Measurements from ENCODE around the gene TUBA1A. TPM values are rescaled to one million over a fixed set of nuclear protein-coding genes. Genes with fewer than 3 reads are reported as not detected.
"Not testable (repeated sequence)": the region's sequence is repeated elsewhere in the genome, so short reads cannot be mapped to it uniquely, and the experiment has no call there.

The TUBA1A gene
- total RNA-seq, 2 donors from 2014 or later = 30.8 to 53.5 TPM

- no peak for ATAC-seq
- no peak overlapping the region for H3K4me3 Mint-ChIP-seq
- H3K9me3 Mint-ChIP-seq = no peaks in the 10 kb centered on the region
- DNase-seq (ENCODE audit: low spot score) = no peak
- no peaks in the 10 kb centered on the region for H3K36me3 Mint-ChIP-seq
- H3K27me3 Mint-ChIP-seq = no peaks in the 10 kb centered on the region
- H3K4me1 Mint-ChIP-seq (ENCODE audit: low read depth in 2 of 2) = no peaks in the 10 kb centered on the region
- no peak overlapping the region for H3K27ac Mint-ChIP-seq
Observed at GRCh38 chr12:49220972-49221371, 32.1 kb upstream of the TUBA1A start.

GRCh38 chr12:49219417-49220026, 30.6 kb upstream of the TUBA1A start:
- H3K4me1 Mint-ChIP-seq (ENCODE audit: low read depth in 2 of 2) = no peaks in the 10 kb centered on the region
- no peak for ATAC-seq
- no peaks in the 10 kb centered on the region for H3K27me3 Mint-ChIP-seq
- H3K4me3 Mint-ChIP-seq = no peak overlapping the region
- no peaks in the 10 kb centered on the region for H3K36me3 Mint-ChIP-seq
- H3K27ac Mint-ChIP-seq = no peak overlapping the region
- H3K9me3 Mint-ChIP-seq = no peaks in the 10 kb centered on the region
- DNase-seq (ENCODE audit: low spot score) = no peak

- Mint-ChIP-seq H3K4me1 (ENCODE audit: low read depth in 2 of 2) (no peaks in the 10 kb centered on the region), H3K27ac (no peak overlapping the region), H3K27me3 (no peaks in the 10 kb centered on the region), H3K9me3 (no peaks in the 10 kb centered on the region), H3K4me3 (no peak overlapping the region), H3K36me3 (no peaks in the 10 kb centered on the region)
- DNase-seq (ENCODE audit: low spot score) (no peak), ATAC-seq (no peak)
Observed at GRCh38 chr12:49212572-49212971, 23.7 kb upstream of the TUBA1A start.

GRCh38 chr12:49210703-49211102, 21.8 kb upstream of the TUBA1A start:
- H3K9me3 Mint-ChIP-seq; H3K27ac Mint-ChIP-seq; H3K27me3 Mint-ChIP-seq; ATAC-seq; DNase-seq (ENCODE audit: low spot score); H3K36me3 Mint-ChIP-seq; H3K4me1 Mint-ChIP-seq (ENCODE audit: low read depth in 2 of 2); H3K4me3 Mint-ChIP-seq: not testable (repeated sequence)

- Mint-ChIP-seq H3K27ac (no peak overlapping the region), H3K27me3 (no peaks in the 10 kb centered on the region), H3K4me1 (ENCODE audit: low read depth in 2 of 2) (no peaks in the 10 kb centered on the region), H3K4me3 (no peak overlapping the region), H3K9me3 (no peaks in the 10 kb centered on the region), H3K36me3 (no peaks in the 10 kb centered on the region)
- DNase-seq (ENCODE audit: low spot score) (no peak), ATAC-seq (no peak)
Observed at GRCh38 chr12:49208676-49209075, 19.8 kb upstream of the TUBA1A start.

- Mint-ChIP-seq H3K9me3 (no peaks in the 10 kb centered on the region), H3K27me3 (no peaks in the 10 kb centered on the region), H3K36me3 (no peaks in the 10 kb centered on the region), H3K4me1 (ENCODE audit: low read depth in 2 of 2) (no peaks in the 10 kb centered on the region), H3K4me3 (no peak overlapping the region), H3K27ac (no peak overlapping the region)
- no peak for ATAC-seq
- DNase-seq (ENCODE audit: low spot score) = no peak
Observed at GRCh38 chr12:49208146-49208545, 19.3 kb upstream of the TUBA1A start.

- Mint-ChIP-seq H3K9me3 (no peaks in the 10 kb centered on the region), H3K27me3 (no peaks in the 10 kb centered on the region), H3K4me1 (ENCODE audit: low read depth in 2 of 2) (peaks cover 2 to 7% of the 10 kb centered on the region in 2 donors), H3K36me3 (no peaks in the 10 kb centered on the region), H3K27ac (no peak overlapping the region), H3K4me3 (no peak overlapping the region)
- ATAC-seq (no peak), DNase-seq (ENCODE audit: low spot score) (no peak)
Observed at GRCh38 chr12:49206389-49206788, 17.5 kb upstream of the TUBA1A start.

GRCh38 chr12:49201595-49202295, 12.9 kb upstream of the TUBA1A start:
- H3K4me1 Mint-ChIP-seq (ENCODE audit: low read depth in 2 of 2) = peaks cover 8 to 12% of the 10 kb centered on the region in 2 donors
- ATAC-seq = no peak
- no peaks in the 10 kb centered on the region for H3K27me3 Mint-ChIP-seq

GRCh38 chr12:49200919-49201594, 12.2 kb upstream of the TUBA1A start:
- peak overlapping the region; percentile 51 for H3K4me3 Mint-ChIP-seq
- peaks cover 8 to 12% of the 10 kb centered on the region in 2 donors for H3K4me1 Mint-ChIP-seq (ENCODE audit: low read depth in 2 of 2)
- ATAC-seq (peak; percentile 79 to 81), DNase-seq (ENCODE audit: low spot score) (no peak)
- no peaks in the 10 kb centered on the region for H3K27me3 Mint-ChIP-seq
- H3K9me3 Mint-ChIP-seq = no peaks in the 10 kb centered on the region
- H3K27ac Mint-ChIP-seq = peak overlapping the region; percentile 18 to 19
- H3K36me3 Mint-ChIP-seq = no peaks in the 10 kb centered on the region

More at GRCh38 chr12:49201595-49202295, 12.9 kb upstream of the TUBA1A start:
- Mint-ChIP-seq H3K27ac (peak overlapping the region; percentile 18 to 19), H3K9me3 (no peaks in the 10 kb centered on the region), H3K36me3 (no peaks in the 10 kb centered on the region), H3K4me3 (peak overlapping the region; percentile 51)
- no peak for DNase-seq (ENCODE audit: low spot score)

GRCh38 chr12:49198431-49199155, 9.7 kb upstream of the TUBA1A start:
- H3K4me1 Mint-ChIP-seq (ENCODE audit: low read depth in 2 of 2) = peaks cover 8 to 12% of the 10 kb centered on the region in 2 donors
- H3K27me3 Mint-ChIP-seq = no peaks in the 10 kb centered on the region
- H3K27ac Mint-ChIP-seq = no peak overlapping the region
- no peak overlapping the region for H3K4me3 Mint-ChIP-seq
- no peaks in the 10 kb centered on the region for H3K9me3 Mint-ChIP-seq
- no peaks in the 10 kb centered on the region for H3K36me3 Mint-ChIP-seq
- ATAC-seq (no peak), DNase-seq (ENCODE audit: low spot score) (no peak)

- Mint-ChIP-seq H3K27ac (no peak overlapping the region), H3K4me3 (no peak overlapping the region), H3K9me3 (no peaks in the 10 kb centered on the region), H3K4me1 (ENCODE audit: low read depth in 2 of 2) (peaks cover 8 to 12% of the 10 kb centered on the region in 2 donors), H3K36me3 (no peaks in the 10 kb centered on the region), H3K27me3 (no peaks in the 10 kb centered on the region)
- DNase-seq (ENCODE audit: low spot score) (no peak), ATAC-seq (no peak)
Observed at GRCh38 chr12:49197256-49197655, 8.4 kb upstream of the TUBA1A start.

GRCh38 chr12:49195736-49196135, 6.9 kb upstream of the TUBA1A start:
- no peaks in the 10 kb centered on the region for H3K9me3 Mint-ChIP-seq
- H3K36me3 Mint-ChIP-seq = no peaks in the 10 kb centered on the region
- H3K4me1 Mint-ChIP-seq (ENCODE audit: low read depth in 2 of 2) = peaks cover 0 to under 1% of the 10 kb centered on the region in 2 donors
- ATAC-seq = no peak
- no peak overlapping the region for H3K4me3 Mint-ChIP-seq
- H3K27ac Mint-ChIP-seq = no peak overlapping the region
- DNase-seq (ENCODE audit: low spot score) = no peak
- no peaks in the 10 kb centered on the region for H3K27me3 Mint-ChIP-seq

GRCh38 chr12:49193746-49194145, 4.9 kb upstream of the TUBA1A start:
- not testable (repeated sequence) for ATAC-seq; H3K27ac Mint-ChIP-seq; H3K9me3 Mint-ChIP-seq; H3K27me3 Mint-ChIP-seq; DNase-seq (ENCODE audit: low spot score); H3K36me3 Mint-ChIP-seq; H3K4me3 Mint-ChIP-seq
- H3K4me1 Mint-ChIP-seq (ENCODE audit: low read depth in 2 of 2) = peaks cover 9 to 10% of the 10 kb centered on the region in 2 donors

GRCh38 chr12:49191498-49191897, 2.6 kb upstream of the TUBA1A start:
- Mint-ChIP-seq H3K4me1 (ENCODE audit: low read depth in 2 of 2) (peaks cover 17 to 24% of the 10 kb centered on the region in 2 donors), H3K4me3 (peak overlapping the region; percentile 1)
- not testable (repeated sequence) for H3K27ac Mint-ChIP-seq; H3K27me3 Mint-ChIP-seq; ATAC-seq; DNase-seq (ENCODE audit: low spot score); H3K36me3 Mint-ChIP-seq; H3K9me3 Mint-ChIP-seq

Data from natural killer cell treated with Interleukin-12 subunit alpha and Interleukin-12 subunit beta and Interleukin-15 and Interleukin-18, amount 100 ng/mL, for 72 hours (primary cell).